ENCODE measurements around the gene FGF23.

GRCh38 chr12:4388662-4389061 is 9.2 kb upstream of the FGF23 start:
- TF ChIP-seq CTCF (IDR thresholded peaks at IDR 0.05) (no peak), POLR2AphosphoS5 (IDR thresholded peaks at IDR 0.05; ENCODE audit: insufficient read depth in 1 of 2, low read depth in 1 of 2) (no peak), POLR2A (IDR thresholded peaks at IDR 0.05) (no peak)

Data from vagina (tissue), 2 donors.